Umbilical cord (tissue), 2 donors: ENCODE data around the gene COPS6. TPM values are rescaled to one million over a fixed set of nuclear protein-coding genes. Genes with fewer than 3 reads are reported as not detected.

Source experiments
- DNase-seq: peaks from one replicate; pipeline ENCODE4 v3.0.0-alpha.2; 2015; ENCODE audit warnings: low spot score
- total RNA-seq: library from RNA; depleted of rRNA; stranded (reverse); fragments of >200 nt; gene quantifications from one replicate; pipeline ENCODE4 v1.2.3, GENCODE V29; 2014; ENCODE audit warnings: low replicate concordance; ENCODE audit not compliant: insufficient read depth

Gene COPS6
- total RNA-seq, 1 donor from 2014 or later, result 19.5 TPM

DNA sequence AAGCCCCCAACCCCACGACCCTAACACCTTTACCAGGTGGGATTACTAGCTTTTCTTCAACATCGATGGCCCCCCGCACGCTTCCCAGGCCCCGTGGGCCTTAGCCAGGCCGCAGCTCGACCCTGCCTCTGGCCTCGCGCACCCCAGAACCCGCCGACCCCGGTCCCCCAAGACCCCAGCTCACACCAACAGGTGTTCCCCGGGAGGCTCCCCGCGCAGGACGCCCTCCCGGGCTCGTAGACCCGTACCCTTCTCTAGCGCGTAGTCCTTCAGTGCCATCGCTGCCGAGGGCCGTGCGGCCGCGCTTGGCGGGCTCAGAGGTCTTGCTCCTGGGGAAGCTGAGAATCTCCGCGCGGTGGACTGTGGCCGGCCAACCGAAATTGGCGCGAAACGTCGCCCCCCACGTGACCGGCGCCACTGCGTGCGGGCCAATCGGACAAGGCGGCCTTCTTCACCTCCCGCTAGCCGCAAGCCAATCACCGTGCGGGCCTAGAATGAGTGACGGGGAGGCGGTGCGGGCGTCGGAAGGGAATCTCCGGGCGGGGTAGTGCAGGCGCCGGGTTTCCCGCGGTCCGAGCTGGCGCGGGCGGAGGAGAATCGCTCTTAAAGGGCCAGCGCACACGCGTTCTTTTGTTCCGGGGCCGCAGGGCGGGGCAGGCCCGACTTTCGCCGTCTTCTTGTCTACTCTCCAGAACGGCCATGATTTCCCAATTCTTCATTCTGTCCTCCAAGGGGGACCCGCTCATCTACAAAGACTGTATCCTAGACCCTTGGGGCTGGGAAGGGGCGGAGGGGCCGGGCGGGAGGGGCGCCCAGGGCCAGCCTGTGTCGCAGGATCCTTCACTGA lies 12.5 kb downstream of the COPS6 start, which contains the start of the genes AP4M1 and MCM7:
Gene AP4M1 (plus strand): TSS at position 628 of the 847 bp plus-strand sequence. CDS start 72 bp downstream, at position 700.
Gene MCM7 (minus strand): TSS at position 382 of the 847 bp plus-strand sequence. CDS start 103 bp downstream, at position 279.
- peak; percentile 100 for DNase-seq

DNA sequence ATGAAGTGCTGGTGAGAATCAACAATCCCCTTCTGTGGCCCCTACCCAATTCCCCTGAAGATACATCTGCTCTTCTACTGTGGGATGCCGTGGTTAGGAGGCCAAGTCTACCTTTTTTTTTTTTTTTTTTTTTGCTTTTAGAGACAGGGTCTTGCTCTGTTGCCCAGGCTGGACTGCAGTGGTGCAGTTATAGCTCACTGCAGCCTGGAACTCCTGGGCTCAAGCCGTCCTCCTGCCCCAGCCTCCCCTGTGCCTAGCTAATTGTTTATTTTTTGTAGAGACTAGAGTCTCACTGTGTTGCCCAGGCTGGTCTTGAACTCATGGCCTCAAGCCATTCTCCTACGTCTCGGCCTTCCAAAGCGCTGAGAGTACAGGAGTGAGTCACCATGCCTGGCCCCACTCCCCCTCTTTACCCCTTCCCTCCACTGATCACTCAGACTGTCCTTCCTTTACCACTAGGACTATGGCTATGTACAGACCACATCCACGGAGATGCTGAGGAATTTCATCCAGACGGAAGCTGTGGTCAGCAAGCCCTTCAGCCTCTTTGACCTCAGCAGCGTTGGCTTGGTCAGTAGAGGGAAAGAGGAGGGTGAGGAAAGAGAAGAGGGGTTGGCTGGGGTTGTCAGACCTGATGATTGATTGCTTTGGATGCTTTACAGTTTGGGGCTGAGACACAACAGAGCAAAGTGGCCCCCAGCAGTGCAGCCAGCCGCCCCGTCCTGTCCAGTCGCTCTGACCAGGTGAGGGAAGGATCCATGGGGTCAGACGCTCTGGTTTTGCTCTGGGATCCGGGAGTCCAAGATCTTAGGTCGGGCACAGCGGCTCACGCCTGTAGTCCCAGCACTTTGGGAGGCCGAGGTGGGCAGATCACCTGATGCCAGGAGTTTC lies 14.4 kb downstream of the COPS6 start:
- no peak for DNase-seq

GRCh38 chr7:100105534-100105933 lies 16.8 kb downstream of the COPS6 start:
- DNase-seq, result no peak

GRCh38 chr7:100106633-100107032 lies 17.9 kb downstream of the COPS6 start:
- no peak for DNase-seq

DNA sequence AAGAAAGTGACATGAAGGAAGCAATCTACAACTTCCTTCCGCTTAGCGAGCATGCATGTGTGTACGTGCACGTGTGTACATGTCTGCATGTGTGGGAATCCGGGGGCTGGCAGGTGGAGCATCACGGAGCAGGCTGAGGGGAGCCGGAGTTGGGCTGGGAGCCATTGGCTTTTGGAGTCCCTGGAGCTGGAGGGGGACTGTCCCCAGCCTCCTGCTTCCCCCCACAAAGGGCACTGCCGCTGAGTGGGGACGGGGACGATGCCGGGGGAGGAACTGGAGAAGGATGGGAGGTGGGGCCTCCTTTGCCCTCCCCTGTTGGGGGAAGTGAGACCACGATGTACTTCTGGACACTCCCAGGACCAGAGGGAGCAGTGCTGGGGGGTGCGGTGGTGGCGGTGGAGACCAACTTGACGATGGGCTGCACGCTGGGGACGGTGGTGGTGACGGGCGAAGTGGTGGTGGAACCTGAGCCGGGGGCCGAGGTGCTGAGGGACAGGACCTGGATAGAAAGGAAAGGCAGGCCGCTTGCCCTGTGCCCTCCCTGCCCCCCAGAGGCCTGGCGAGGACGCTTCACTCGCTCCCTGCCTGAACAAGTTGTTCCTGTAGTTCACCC lies 18.5 kb downstream of the COPS6 start:
- DNase-seq, result no peak

DNA sequence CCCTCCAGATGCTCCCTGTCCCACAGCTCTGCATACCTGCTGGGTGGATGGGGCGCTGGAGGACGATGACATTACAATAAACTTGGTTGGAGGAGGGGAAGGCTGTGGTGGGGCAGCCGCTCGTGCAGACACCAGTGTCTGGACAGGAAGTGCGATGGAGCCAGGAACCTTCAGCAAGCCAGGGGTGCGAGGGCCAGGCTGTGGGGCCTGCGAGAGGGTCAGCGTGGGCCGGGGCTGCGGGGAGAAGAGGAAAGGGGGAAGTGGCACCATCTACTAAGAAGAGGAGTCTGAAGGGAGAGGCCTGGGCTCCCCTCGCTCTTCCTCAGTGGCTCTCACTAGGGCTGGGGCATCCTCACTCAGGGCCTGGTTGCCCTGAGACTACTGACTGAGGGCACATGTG lies 19.1 kb downstream of the COPS6 start:
- no peak for DNase-seq

GRCh38 chr7:100109521-100110163 lies 20.9 kb downstream of the COPS6 start:
- no peak for DNase-seq

DNA sequence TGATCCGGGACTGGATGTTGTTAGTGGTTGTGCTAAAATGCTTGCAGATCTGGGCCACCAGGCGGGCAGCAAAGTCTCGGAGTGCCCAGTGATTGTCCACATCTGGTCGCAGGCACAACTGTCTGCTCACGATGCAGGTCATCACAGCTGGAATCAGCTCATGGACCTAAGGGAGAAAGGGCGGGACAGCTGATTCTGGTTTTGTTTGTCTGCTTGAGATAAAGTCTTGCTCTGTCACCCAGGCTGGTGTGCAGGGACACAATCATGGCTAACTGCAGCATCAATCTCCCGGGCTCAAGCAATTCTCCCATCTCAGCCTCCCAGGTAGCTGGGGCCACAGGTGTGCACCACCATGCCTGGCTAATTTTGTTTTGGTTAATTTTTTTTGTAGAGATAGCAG lies 22.4 kb downstream of the COPS6 start:
- no peak for DNase-seq

- DNase-seq, result no peak
These were observed 23.1 kb downstream of the COPS6 start for GRCh38 chr7:100111914-100112313.

GRCh38 chr7:100115026-100115425 lies 26.3 kb downstream of the COPS6 start:
- DNase-seq, result no peak

- no peak for DNase-seq
These were observed 29.8 kb downstream of the COPS6 start for GRCh38 chr7:100118388-100119071.

DNA sequence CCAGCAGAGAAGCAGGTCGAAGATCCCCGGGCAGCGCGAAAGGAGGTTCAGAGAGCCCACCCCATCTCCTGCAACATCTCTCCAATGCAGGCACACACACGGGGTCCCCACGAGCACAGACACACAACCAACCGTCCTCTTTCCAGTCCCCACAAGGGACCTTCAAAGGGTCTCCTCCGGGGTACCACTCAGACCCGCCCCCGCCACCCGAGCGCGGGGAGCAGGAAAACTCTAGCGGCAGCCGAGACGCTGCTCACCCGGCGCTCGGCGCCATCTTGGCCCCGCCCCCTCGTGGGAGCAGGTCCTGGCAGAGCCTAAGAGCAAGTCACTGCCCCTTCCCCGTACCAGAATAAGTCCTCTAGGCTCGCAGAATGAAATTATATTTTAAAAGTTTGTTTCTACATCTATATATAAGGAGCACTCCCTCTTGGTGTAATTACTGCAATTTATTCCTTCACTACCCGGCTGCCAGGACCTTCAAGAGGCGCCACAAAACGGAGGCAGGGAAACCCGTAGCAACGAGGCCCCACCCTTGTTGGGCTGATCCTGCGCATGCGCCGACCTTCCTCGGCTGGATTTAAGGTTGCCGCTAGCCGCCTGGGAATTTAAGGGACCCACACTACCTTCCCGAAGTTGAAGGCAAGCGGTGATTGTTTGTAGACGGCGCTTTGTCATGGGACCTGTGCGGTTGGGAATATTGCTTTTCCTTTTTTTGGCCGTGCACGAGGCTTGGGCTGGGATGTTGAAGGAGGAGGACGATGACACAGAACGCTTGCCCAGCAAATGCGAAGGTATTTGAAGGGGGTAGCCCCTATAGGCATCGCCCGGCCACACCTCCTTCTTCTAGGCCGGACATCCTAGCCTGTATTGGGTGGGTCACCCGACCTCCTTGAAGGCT lies 30.6 kb downstream of the COPS6 start, which contains the start of the genes CNPY4 and TAF6:
Gene CNPY4 (plus strand): TSS at position 563 of the 898 bp plus-strand sequence. CDS start 111 bp downstream, at position 674.
Gene TAF6 (minus strand): TSS at position 287 of the 898 bp plus-strand sequence. CDS start 5,149 bp downstream, outside the sequence.
- peak; percentile 98 for DNase-seq

GRCh38 chr7:100119970-100120732 lies 31.4 kb downstream of the COPS6 start:
- DNase-seq, result peak; percentile 84

- DNase-seq, result no peak
These were observed 31.9 kb downstream of the COPS6 start for GRCh38 chr7:100120733-100121036.

DNA sequence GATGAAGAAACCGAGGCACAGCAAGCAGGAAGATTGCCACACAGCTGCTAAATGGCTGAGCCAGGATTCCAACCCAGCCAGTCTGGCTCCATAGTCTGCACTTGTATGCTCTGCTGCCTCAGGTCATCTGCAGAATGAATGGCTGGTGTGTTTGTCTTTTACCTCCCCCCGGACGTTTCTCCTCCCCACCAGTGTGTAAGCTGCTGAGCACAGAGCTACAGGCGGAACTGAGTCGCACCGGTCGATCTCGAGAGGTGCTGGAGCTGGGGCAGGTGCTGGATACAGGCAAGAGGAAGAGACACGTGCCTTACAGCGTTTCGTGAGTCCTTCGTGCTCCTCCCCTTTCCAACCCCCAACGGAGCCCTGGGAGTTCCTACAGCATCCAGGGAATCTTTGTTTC lies 33.3 kb downstream of the COPS6 start:
- DNase-seq, result no peak

DNA sequence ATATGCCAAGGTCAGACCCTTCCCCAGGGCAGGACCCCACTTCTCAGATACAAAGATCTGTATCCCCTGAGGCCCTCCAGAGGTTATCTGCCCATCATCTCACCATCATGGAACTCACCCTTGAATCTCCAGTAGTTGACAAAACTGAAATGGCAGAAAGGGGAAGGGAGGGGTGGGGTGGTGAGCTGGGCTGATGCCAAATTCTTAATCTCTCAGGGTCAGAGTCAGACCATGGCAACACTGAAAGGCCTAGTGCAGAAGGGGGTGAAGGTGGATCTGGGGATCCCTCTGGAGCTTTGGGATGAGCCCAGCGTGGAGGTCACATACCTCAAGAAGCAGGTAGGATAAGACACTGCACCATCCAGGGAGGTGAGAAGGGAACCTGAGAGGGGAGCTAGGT lies 33.8 kb downstream of the COPS6 start:
- no peak for DNase-seq

GRCh38 chr7:100124301-100125230 lies 35.8 kb downstream of the COPS6 start:
- DNase-seq, result no peak
